Smooth muscle cell (in vitro differentiated cells): ENCODE data around the gene SMAD5. TPM values are rescaled to one million over a fixed set of nuclear protein-coding genes. Genes with fewer than 3 reads are reported as not detected.

Source experiments
- DNase-seq: peaks from one replicate; lab custom pipeline; 2025; ENCODE audit not compliant: unreplicated experiment; lab: John Stamatoyannopoulos, UW
- H2AFZ ChIP-seq: fragments of 200-600 bp; sonication (generic); 2 replicates; pipeline ENCODE4 v1.6.0; 2016; ENCODE audit warnings: antibody characterized with exemption, low read depth, mild to moderate bottlenecking
- H3F3A ChIP-seq: fragments of 200-600 bp; sonication (generic); 2 replicates; pipeline ENCODE4 v1.6.0; 2017; ENCODE audit warnings: antibody characterized with exemption, low read depth
- H3K27ac ChIP-seq: fragments of 200-600 bp; sonication (generic); 2 replicates; pipeline ENCODE4 v1.5.1; 2016; ENCODE audit warnings: low read depth, mild to moderate bottlenecking
- H3K27me3 ChIP-seq: fragments of 200-600 bp; sonication (generic); 2 replicates; pipeline ENCODE4 v1.6.1; 2016; ENCODE audit warnings: low read depth, mild to moderate bottlenecking
- H3K36me3 ChIP-seq: fragments of 200-600 bp; sonication (generic); 2 replicates; pipeline ENCODE4 v1.5.1; 2016; ENCODE audit warnings: low read depth
- H3K4me1 ChIP-seq: fragments of 200-600 bp; sonication (generic); 2 replicates; pipeline ENCODE4 v1.5.1; 2016; ENCODE audit warnings: low read depth
- H3K4me2 ChIP-seq: fragments of 200-600 bp; sonication (generic); 2 replicates; pipeline ENCODE4 v1.6.0; 2016; ENCODE audit warnings: mild to moderate bottlenecking
- H3K4me3 ChIP-seq: fragments of 200-600 bp; sonication (generic); 2 replicates; pipeline ENCODE4 v1.5.1; 2016; ENCODE audit warnings: mild to moderate bottlenecking
- H3K79me2 ChIP-seq: fragments of 200-600 bp; sonication (generic); 2 replicates; pipeline ENCODE4 v1.6.0; 2016; ENCODE audit warnings: low read depth, mild to moderate bottlenecking
- H3K9ac ChIP-seq: fragments of 200-600 bp; sonication (generic); 2 replicates; pipeline ENCODE4 v1.6.0; 2016; ENCODE audit warnings: low read depth
- H3K9me3 ChIP-seq: fragments of 200-600 bp; sonication (generic); replicated peaks from 2 replicates; pipeline ENCODE4 v1.5.1; 2016; ENCODE audit warnings: low read depth
- H4K20me1 ChIP-seq: fragments of 200-600 bp; sonication (generic); 2 replicates; pipeline ENCODE4 v1.6.0; 2016; ENCODE audit warnings: low read depth
- WGBS: methylation state at CpG from one replicate; pipeline ENCODE4 v1.1.7; 2016; ENCODE audit warnings: low lambda C conversion rate; 5-methylcytosine and 5-hydroxymethylcytosine counted together
- polyA plus RNA-seq: library from polyadenylated mRNA; unstranded; fragments of >200 nt; fragmentation: Nextera tagmentation; extraction: Ambion mirVana; gene quantifications from 2 replicates; pipeline ENCODE4 v1.2.1, GENCODE V29; 2016
- total RNA-seq: library from RNA; depleted of rRNA; stranded (reverse); fragments of >200 nt; gene quantifications from 2 replicates; pipeline ENCODE4 v1.2.3, GENCODE V29; 2014
- TF ChIP-seq, protein P1 (sequence below): fragments of 200-600 bp; sonication (generic); IDR thresholded peaks from 2 replicates; pipeline ENCODE4 v1.5.1; 2017; ENCODE audit warnings: borderline replicate concordance, mild to moderate bottlenecking, antibody characterized with exemption; ENCODE audit not compliant: insufficient read depth, poor library complexity, severe bottlenecking

The SMAD5 gene
- total and polyA plus RNA-seq, 2 experiments from 2014 or later = 28.5 to 61.7 TPM

DNA sequence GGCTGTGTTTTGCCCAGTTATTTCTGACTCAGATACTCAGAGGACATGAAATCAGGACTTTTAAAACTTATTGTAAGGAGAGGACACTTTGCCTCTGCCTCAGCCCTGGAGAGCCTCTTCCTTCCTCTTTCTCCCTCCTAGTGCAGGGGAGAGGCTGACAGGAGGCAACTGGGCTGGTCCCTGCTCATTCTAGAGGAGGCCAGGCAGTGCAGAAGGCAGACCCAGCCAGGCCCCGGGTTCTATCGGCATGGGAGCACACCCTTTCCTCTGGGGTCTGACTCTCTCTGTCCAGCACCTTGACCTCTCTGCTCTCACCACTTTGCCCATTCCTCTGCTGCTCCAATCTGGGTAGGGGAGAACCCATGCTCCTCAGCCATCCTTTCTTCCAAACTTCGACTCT, 76.3 kb downstream of the SMAD5 start:
- Histone ChIP-seq H4K20me1 (no peaks in the 10 kb centered on the region), H3K4me1 (no peaks in the 10 kb centered on the region), H3K9me3 (no peaks in the 10 kb centered on the region), H3K27me3 (peaks cover 6% of the 10 kb centered on the region), H3K4me3 (no peak overlapping the region), H2AFZ (no peak overlapping the region), H3K36me3 (no peaks in the 10 kb centered on the region), H3K27ac (no peak overlapping the region), H3F3A (no peaks in the 10 kb centered on the region), H3K4me2 (no peak overlapping the region), H3K79me2 (no peaks in the 10 kb centered on the region), H3K9ac (no peak overlapping the region)
- no peak for DNase-seq
- TF ChIP-seq, protein P1, sequence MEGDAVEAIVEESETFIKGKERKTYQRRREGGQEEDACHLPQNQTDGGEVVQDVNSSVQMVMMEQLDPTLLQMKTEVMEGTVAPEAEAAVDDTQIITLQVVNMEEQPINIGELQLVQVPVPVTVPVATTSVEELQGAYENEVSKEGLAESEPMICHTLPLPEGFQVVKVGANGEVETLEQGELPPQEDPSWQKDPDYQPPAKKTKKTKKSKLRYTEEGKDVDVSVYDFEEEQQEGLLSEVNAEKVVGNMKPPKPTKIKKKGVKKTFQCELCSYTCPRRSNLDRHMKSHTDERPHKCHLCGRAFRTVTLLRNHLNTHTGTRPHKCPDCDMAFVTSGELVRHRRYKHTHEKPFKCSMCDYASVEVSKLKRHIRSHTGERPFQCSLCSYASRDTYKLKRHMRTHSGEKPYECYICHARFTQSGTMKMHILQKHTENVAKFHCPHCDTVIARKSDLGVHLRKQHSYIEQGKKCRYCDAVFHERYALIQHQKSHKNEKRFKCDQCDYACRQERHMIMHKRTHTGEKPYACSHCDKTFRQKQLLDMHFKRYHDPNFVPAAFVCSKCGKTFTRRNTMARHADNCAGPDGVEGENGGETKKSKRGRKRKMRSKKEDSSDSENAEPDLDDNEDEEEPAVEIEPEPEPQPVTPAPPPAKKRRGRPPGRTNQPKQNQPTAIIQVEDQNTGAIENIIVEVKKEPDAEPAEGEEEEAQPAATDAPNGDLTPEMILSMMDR = no peak
- WGBS = 98% methylated on average over 3 of the region's 3 CpGs

DNA sequence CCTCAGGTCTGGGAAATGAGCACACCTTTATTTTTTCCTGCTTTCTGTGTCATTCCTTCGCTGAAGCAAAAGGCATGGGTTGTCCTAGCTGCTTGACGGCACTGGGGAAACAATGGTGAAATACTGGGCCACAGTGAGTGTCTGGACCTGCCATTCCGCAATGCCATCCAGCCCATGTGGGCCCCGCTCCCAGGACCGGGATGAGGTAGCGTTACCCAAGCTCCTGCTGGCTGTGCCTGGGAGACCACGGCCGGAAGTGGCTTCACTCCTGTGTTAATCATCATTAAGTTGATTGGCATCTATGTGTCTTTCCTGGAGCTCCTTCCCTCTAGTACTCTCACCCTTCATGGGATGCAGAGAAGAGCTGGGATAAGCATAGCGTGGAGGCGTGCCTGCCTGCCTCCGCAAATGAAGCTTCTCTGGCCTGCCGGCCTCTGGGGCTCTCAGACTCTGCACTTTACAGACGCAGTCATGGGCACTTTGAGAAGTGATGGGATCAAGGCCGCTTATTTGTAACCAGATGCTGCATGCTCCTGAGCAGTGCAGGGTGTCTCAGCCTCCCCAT, 76.8 kb downstream of the SMAD5 start:
- DNase-seq = no peak
- Histone ChIP-seq H3K27me3 (peaks cover 6% of the 10 kb centered on the region), H3K36me3 (no peaks in the 10 kb centered on the region), H3K9ac (no peak overlapping the region), H4K20me1 (no peaks in the 10 kb centered on the region), H2AFZ (no peak overlapping the region), H3K4me3 (no peak overlapping the region), H3K79me2 (no peaks in the 10 kb centered on the region), H3K9me3 (no peaks in the 10 kb centered on the region), H3K27ac (no peak overlapping the region), H3F3A (no peaks in the 10 kb centered on the region), H3K4me2 (no peak overlapping the region), H3K4me1 (no peaks in the 10 kb centered on the region)
- TF ChIP-seq, protein P1 = no peak
- 94% methylated on average over 14 of the region's 14 CpGs for WGBS

DNA sequence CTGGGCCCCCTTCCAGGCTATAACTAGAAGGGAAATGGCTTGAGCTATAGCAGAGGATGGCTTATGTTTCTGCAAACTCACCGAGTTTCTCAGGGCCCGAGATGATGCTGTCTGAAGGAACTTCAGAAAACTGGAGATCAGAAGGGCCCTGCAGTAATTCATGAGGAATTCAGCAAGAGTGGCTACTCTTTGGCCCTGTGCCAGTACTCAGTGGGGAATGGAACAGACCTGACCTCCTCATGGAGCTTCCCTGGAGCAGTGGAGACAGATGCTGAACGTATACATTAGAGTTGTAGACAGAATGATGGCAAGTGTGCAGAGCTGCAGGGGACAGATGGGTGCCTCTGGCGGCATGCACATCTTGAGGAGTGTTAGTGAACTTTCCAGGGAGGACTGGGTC, 77.6 kb downstream of the SMAD5 start:
- Histone ChIP-seq H3K79me2 (no peaks in the 10 kb centered on the region), H3K4me2 (no peak overlapping the region)

More for the DNA sequence above, 77.6 kb downstream of the SMAD5 start:
- H4K20me1 ChIP-seq = no peaks in the 10 kb centered on the region
- no peaks in the 10 kb centered on the region for H3K36me3 ChIP-seq
- no peak overlapping the region for H2AFZ ChIP-seq
- H3K27me3 ChIP-seq = peaks cover 6% of the 10 kb centered on the region
- H3K27ac ChIP-seq = no peak overlapping the region
- DNase-seq = no peak
- WGBS = 84% methylated on average over 4 of the region's 4 CpGs
- H3K4me1 ChIP-seq = no peaks in the 10 kb centered on the region
- H3K9ac ChIP-seq = no peak overlapping the region
- H3K4me3 ChIP-seq = no peak overlapping the region
- TF ChIP-seq, protein P1 = no peak
- no peaks in the 10 kb centered on the region for H3K9me3 ChIP-seq
- H3F3A ChIP-seq = no peaks in the 10 kb centered on the region
